8988T (cell line): ENCODE results near the gene SKIC2.
"Not testable (repeated sequence)": the region's sequence is repeated elsewhere in the genome, so short reads cannot be mapped to it uniquely, and the experiment has no call there.

ENCODE experiments used
- DNase-seq: peaks from one replicate; pipeline ENCODE4 v3.0.0; 2011

SKIC2 gene

DNA sequence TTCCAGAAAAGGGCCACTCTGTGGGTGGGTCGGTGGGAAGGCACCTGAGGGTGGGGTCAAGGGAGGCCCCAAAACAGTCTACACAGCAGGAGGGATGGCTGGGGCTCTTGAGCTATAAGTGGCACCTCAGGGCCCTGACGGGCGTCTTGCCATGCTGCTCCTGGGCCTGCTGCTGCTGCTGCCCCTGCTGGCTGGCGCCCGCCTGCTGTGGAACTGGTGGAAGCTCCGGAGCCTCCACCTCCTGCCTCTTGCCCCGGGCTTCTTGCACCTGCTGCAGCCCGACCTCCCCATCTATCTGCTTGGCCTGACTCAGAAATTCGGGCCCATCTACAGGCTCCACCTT is 46.5 kb downstream of the SKIC2 start:
- not testable (repeated sequence) for DNase-seq

DNA sequence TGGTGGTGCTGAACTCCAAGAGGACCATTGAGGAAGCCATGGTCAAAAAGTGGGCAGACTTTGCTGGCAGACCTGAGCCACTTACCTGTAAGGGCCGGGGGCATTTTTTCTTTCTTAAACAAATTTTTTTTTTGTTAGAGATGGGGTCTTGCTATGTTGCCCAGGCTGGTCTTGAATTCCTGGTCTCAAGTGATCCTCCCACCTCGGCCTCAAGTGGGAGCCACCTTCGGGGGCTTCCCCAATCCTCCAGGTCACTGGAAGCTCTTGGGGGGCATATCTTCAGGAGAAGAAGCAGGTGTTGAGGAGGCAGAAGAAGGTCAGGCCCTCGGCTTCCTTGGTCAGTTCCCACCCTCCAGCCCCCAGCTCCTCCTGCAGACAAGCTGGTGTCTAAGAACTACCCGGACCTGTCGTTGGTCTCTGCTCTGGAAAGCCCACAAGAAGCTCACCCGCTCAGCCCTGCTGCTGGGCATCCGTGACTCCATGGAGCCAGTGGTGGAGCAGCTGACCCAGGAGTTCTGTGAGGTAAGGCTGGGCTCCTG is 47.1 kb downstream of the SKIC2 start:
- not testable (repeated sequence) for DNase-seq

DNA sequence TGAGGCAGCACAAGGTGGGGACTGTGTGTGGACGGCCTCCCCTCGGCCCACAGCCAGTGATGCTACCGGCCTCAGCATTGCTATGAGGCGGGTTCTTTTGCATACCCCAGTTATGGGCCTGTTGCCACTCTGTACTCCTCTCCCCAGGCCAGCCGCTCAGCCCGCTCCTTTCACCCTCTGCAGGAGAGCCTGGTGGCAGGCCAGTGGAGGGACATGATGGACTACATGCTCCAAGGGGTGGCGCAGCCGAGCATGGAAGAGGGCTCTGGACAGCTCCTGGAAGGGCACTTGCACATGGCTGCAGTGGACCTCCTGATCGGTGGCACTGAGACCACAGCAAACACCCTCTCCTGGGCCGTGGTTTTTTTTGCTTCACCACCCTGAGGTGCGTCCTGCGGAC is 48.1 kb downstream of the SKIC2 start:
- not testable (repeated sequence) for DNase-seq

DNA sequence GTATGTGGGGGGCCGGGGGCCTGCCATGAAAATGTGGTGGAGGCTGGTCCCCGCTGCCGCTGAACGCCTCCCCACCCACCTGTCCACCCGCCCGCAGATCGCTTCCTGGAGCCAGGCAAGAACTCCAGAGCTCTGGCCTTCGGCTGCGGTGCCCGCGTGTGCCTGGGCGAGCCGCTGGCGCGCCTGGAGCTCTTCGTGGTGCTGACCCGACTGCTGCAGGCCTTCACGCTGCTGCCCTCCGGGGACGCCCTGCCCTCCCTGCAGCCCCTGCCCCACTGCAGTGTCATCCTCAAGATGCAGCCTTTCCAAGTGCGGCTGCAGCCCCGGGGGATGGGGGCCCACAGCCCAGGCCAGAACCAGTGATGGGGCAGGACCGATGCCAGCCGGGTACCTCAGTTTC is 49.1 kb downstream of the SKIC2 start:
- DNase-seq: not testable (repeated sequence)

DNA sequence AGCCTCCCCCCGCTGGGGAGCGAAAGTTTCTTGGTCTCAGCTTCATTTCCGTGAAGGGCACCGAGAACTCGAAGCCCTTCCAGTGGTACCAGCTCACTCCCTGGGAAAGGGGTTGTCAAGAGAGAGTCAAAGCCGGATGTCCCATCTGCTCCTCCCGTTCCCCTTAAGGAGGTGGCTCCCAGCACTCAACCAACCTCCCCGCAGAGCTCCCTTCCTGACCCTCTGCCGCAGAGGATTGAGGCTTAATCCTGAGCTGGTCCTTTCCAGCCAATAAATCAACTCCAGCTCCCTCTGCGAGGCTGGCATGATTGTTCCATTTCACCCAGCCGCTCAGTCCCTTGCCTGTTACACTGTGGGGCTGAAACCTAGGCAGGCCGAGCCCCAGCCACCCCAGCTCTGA is 49.6 kb downstream of the SKIC2 start:
- not testable (repeated sequence) for DNase-seq

DNA sequence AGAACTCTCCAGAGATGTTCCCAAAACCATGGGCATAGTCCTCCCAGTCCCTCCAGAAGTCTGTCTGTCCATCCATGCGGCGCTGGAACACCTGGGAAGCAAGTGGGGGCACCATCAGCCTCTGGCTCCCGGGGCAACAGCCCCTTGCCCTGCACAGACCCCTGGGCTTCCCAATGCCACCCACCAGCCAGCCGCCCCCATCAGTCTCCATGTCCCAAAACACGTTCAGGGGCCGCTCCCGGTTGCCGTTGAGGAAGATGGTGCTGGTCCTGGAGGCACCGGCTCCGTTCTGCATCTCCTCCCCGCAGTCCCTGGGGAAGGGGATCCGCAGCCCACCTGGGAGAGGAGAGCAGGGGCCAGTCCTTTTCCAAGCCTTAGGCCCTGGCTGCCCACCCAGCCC is 50.6 kb downstream of the SKIC2 start:
- not testable (repeated sequence) for DNase-seq

DNA sequence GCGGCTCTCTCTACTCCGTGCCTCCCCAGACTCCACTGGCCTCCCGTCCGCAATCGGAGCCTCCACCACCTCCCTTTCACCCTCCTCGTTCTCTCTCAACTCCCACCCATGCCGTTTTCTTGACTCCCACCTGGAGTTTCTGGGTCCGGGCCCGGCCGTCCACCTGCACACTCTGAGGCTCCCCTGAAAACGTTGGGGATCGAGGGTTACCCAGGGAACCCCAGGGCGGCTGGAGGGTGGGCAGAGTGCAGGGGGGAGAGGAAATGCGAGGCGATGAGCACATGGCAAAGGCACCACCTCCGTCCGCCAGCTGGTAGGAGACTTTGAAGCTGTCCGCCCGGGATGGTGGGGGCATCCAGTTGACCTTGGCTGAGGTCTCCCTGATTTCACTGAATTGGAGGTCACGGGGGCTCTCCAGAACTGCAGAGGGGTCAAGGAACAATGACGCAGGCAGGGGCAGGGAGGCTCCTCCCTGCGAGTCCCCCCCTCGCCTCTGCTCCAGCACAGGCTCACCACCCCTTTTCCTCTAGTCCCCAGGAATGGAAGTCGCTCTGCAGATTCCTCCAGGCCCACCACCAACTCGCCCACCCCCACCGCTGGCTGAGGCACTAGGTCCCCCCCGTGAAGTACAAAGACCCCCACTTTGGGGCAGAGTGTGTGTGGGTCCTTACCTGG is 52.0 kb downstream of the SKIC2 start:
- DNase-seq: not testable (repeated sequence)

DNA sequence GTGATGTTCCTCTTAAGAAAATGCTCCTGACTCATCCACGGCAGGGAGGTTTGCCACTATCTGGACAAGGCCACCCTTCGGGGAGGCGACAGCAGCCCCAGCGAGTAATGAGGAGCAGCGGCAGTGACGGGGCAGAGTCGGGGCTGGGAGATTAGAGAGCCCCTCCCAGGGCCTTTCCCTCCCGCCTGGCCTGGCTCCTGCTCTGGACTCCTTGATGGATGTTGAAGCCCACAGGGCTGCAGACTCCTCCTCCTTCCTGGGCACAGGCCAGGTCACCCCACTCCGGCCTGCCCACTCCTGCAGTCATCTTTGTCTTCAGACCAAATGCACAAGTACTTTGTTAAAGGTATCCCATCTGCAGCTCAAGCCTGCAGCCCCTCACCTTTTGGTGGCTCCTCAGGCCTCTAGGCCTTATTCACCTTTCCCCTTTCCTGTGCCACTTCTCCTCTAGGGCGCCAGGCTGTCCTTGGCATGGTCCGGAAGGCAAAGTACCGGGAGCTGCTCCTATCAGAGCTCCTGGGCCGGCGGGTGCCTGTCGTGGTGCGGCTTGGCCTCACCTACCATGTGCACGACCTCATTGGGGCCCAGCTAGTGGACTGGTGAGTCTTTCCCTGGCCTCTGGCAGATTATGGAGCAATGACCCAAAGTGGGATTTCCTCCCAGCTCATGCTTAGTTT is 54.1 kb downstream of the SKIC2 start:
- not testable (repeated sequence) for DNase-seq

DNA sequence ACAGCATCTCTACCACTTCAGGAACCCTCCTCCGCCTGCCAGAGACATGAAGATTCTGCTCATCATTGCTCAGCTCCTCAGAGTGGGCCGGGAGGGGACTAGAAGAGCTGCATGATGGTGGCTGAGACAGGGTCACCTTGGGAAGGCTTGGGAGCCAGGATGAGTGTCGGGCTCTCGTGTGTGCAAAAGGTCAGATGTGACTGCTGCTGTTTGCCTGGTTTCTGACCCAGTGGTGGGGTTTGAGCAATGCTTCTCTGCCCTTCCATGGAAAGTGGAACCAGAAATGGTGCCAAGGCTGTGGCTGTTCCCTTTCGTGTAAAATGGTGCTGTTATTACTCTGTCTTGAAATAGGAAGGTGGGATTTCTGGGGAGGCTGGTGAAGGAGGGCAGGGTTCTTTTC is 54.8 kb downstream of the SKIC2 start:
- DNase-seq: not testable (repeated sequence)

DNA sequence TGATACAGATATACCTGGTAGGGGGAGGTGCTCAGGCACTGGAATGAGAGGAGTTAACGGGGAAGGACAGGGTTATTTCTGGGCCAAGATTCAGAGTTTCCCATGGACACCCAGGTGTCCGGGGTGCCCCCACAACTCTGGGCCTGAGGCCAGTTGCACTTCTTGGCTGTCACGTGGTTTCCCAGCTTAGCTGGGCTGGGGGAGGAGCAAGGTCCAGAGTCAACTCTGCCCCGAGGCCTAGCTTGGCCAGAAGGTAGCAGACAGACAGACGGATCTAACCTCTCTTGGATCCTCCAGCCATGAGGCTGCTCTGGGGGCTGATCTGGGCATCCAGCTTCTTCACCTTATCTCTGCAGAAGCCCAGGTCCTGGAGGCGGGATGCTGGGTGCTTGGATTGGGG is 55.6 kb downstream of the SKIC2 start, which contains the start of gene C4B:
Gene C4B (plus strand): TSS at position 249 of the 400 bp plus-strand sequence. CDS start 51 bp downstream, at position 300.
- not testable (repeated sequence) for DNase-seq
